Measurements from ENCODE around the gene KIF26B.

DNA sequence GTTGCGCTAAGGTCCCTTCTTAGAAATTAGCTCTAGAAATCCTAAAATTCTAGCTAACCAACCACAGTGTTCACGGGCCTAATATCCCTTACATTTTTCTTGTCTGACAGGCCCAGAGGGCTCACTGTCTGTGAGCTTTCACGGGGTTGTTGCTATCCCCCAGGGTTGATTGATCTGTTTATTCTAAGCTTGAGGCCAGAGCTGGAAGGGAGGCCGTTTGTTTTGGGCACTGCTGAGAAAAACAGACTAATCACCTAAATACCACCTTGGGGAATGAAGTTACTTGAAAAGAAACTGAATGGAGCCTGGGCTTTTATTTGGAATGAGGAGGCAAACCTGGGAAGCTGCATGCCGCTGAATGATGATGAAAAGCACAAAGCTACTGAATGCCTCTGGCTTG lies 162.4 kb downstream of the KIF26B start:
- TF ChIP-seq BRCA1 (IDR thresholded peaks at IDR 0.05; ENCODE audit: low read depth, low read length) (no peak), BMI1 (IDR thresholded peaks at IDR 0.05; ENCODE audit: borderline replicate concordance) (no peak), HDAC6 (IDR thresholded peaks at IDR 0.05; ENCODE audit: unreplicated experiment) (no peak), CTCF (IDR thresholded peaks at IDR 0.05 in 2 of 3, conservative IDR thresholded peaks at IDR 0.05 in 1 of 3; ENCODE audit: control insufficient read depth in 2 of 3, extremely low read depth in 1 of 3, insufficient read depth in 1 of 3, low read depth in 3 of 3, low read length in 3 of 3) (no peak), MXI1 (IDR thresholded peaks at IDR 0.05; ENCODE audit: low read depth, low read length) (no peak), MAX (IDR thresholded peaks at IDR 0.05; ENCODE audit: low read depth, low read length) (no peak), MYC (IDR thresholded peaks at IDR 0.05; ENCODE audit: insufficient read depth, insufficient read length, insufficient replicate concordance, low read length, severe bottlenecking) (no peak), POLR2AphosphoS5 (IDR thresholded peaks at IDR 0.05; ENCODE audit: low read length) (no peak), EZH2 (IDR thresholded peaks at IDR 0.05; ENCODE audit: borderline replicate concordance, control insufficient read depth, low read depth, low read length) (no peak), KDM1A (IDR thresholded peaks at IDR 0.05; ENCODE audit: borderline replicate concordance) (no peak), SRF (IDR thresholded peaks at IDR 0.05; ENCODE audit: low read depth in 2 of 2, low read length in 2 of 2) (no peak), ZZZ3 (IDR thresholded peaks at IDR 0.05; ENCODE audit: control insufficient read depth, insufficient read length, low read depth) (no peak), JUND (IDR thresholded peaks at IDR 0.05; ENCODE audit: low read depth, low read length) (no peak)
- TF ChIP-seq, protein P1, sequence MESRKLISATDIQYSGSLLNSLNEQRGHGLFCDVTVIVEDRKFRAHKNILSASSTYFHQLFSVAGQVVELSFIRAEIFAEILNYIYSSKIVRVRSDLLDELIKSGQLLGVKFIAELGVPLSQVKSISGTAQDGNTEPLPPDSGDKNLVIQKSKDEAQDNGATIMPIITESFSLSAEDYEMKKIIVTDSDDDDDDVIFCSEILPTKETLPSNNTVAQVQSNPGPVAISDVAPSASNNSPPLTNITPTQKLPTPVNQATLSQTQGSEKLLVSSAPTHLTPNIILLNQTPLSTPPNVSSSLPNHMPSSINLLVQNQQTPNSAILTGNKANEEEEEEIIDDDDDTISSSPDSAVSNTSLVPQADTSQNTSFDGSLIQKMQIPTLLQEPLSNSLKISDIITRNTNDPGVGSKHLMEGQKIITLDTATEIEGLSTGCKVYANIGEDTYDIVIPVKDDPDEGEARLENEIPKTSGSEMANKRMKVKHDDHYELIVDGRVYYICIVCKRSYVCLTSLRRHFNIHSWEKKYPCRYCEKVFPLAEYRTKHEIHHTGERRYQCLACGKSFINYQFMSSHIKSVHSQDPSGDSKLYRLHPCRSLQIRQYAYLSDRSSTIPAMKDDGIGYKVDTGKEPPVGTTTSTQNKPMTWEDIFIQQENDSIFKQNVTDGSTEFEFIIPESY (IDR thresholded peaks at IDR 0.05): no peak
